Pancreas (tissue), 10 donors: ENCODE measurements around the gene LEKR1. TPM values are rescaled to one million over a fixed set of nuclear protein-coding genes. Genes with fewer than 3 reads are reported as not detected.
A peak's percentile ranks its signal among the peaks of the same experiment; 100 is the strongest.
"Not testable (repeated sequence)": the region's sequence is repeated elsewhere in the genome, so short reads cannot be mapped to it uniquely, and the experiment has no call there.

Experiments used
- ATAC-seq, 4 donors: fragments of 200-7000 bp; cut with Tn5 transposase; one replicate each; pipeline versions ENCODE4 v1.8.0 to v1.9.1; 2020; ENCODE audit warnings: mild to moderate bottlenecking in 4 of 4, moderate library complexity in 4 of 4
- DNase-seq, 6 donors: peaks; one replicate each; pipeline ENCODE4 v3.0.0-alpha.2; 2020
- FAIRE-seq: peaks from 2 replicates; lab custom pipeline; 2012; peaks lifted over from hg19 to GRCh38; lab: Jason Lieb, UNC
- H3K27ac ChIP-seq, 4 donors: fragments of 200-600 bp; sonication (generic); 1 replicate in 3 of 4; 2 replicates in 1 of 4; pipeline versions ENCODE4 v1.5.0 to v1.8.0; 2020
- H3K27me3 ChIP-seq, 4 donors: fragments of 200-600 bp; one replicate each; pipeline ENCODE4 v1.8.0; 2021
- H3K36me3 ChIP-seq, 3 donors: fragments of 200-600 bp; sonication (generic) in 1 of 3; one replicate each; pipeline versions ENCODE4 v1.5.0 to v1.8.0; 2020 to 2021
- H3K4me1 ChIP-seq, 3 donors: fragments of 200-600 bp; one replicate each; pipeline ENCODE4 v1.8.0; 2021
- H3K4me3 ChIP-seq, 4 donors: fragments of 200-600 bp; sonication (generic) in 2 of 4; one replicate each; pipeline versions ENCODE4 v1.5.0 to v1.8.0; 2020 to 2021
- H3K9me3 ChIP-seq, 4 donors: fragments of 200-600 bp; one replicate each; pipeline ENCODE4 v1.8.0; 2021
- WGBS, 2 donors: extraction: QIAGEN DNeasy Blood & Tissue Kit; methylation state at CpG; one replicate each; pipeline ENCODE4 v1.1.7; 2013; 5-methylcytosine and 5-hydroxymethylcytosine counted together
- intact Hi-C, 3 donors: fragments of 100-400 bp; cut with DNase I; formaldehyde crosslinking; loops; one replicate each; pipeline versions ENCODE4 v1.11.1 to v1.14.2; 2022
- polyA plus RNA-seq, 2 donors: library from polyadenylated mRNA; stranded (reverse); fragments of 200-250 nt; gene quantifications; one replicate each; pipeline ENCODE4 v1.2.3, GENCODE V29; 2013
- total RNA-seq, 6 donors: library from RNA; stranded (reverse); fragmentation: NEBNext Ultra II Directional in 4 of 6; extraction: Animal tissue kit (Norgen Biotek cat#: 25700) in 4 of 6; gene quantifications; one replicate each; pipeline versions ENCODE4 v1.2.1 to v1.2.4, GENCODE V29; 2021 to 2023
- TF ChIP-seq, protein P1 (sequence below), 4 donors: fragments of 200-600 bp; sonication (generic) in 3 of 4; IDR thresholded peaks; one replicate each; pipeline versions ENCODE4 v1.5.0 to v1.8.0; 2021; ENCODE audit warnings: antibody characterized with exemption in 4 of 4
- donor health status: healthy with polysubstance abuse.
- donor health status: DM: no; HTN: no; CAD: no; lungs with moderate emphysema.
- donor health status: DM: no; HTN: no; CAD: no.
- donor health status: control.
- donor health status: control.
- donor health status: Bipolar disorder and iron deficiency.
- donor health status: DM: yes; HTN: yes; CAD: no.
- donor health status: DM: no; HTN: no; CAD: no.
- donor health status: DM: no; HTN: no; CAD: no.
- donor health status: DM: yes; HTN: yes; CAD: no.

Gene LEKR1
- total and polyA plus RNA-seq, 8 donors = 0.88 to 2.8 (median 2.0) TPM

DNA sequence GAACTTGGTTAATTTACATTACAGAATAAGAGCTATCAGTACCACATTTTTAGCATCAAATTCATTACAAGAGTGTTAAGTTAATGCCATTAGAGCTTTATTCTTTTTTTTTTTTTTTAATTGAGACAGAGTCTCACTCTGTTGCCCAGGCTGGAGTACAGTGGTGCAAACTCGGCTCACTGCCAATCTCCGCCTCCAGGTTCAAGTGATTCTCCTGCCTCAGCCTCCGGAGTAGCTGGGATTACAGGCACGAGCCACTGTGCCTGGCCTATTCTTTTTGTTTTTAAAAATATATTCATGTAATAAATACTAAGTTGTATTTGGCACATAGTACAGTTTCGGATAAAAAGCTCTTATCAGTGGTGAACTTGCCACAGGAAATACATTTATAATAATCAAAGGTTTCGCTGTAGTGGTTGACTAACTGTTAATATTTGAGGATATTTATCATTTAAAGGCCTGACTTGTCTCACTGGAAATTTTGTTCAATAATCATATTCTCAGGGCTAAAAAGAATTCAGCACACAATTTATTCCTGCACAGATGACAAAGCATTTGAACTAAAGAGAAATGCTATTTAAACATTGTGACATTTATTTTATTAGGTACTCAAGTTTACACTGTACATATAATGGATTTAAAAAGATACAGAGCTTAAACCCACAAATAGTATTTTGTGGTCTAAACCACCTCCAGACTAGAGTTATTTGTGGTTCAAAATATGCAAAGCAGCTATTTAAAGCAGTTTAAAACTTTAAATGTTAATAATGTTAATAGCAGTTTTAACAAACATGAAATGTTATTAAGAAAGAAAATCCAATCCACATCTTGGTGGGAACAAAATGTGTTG lies 6.1 kb upstream of the LEKR1 start:
- peaks cover 16 to 30% (median 22%) of the 10 kb centered on the region in 3 donors for H3K4me1 ChIP-seq
- no peaks in the 10 kb centered on the region for H3K27me3 ChIP-seq
- FAIRE-seq (no peak), ATAC-seq (no peak), DNase-seq (peak in 2 of 6 donors; percentile 28 to 51)
- TF ChIP-seq, protein P1, sequence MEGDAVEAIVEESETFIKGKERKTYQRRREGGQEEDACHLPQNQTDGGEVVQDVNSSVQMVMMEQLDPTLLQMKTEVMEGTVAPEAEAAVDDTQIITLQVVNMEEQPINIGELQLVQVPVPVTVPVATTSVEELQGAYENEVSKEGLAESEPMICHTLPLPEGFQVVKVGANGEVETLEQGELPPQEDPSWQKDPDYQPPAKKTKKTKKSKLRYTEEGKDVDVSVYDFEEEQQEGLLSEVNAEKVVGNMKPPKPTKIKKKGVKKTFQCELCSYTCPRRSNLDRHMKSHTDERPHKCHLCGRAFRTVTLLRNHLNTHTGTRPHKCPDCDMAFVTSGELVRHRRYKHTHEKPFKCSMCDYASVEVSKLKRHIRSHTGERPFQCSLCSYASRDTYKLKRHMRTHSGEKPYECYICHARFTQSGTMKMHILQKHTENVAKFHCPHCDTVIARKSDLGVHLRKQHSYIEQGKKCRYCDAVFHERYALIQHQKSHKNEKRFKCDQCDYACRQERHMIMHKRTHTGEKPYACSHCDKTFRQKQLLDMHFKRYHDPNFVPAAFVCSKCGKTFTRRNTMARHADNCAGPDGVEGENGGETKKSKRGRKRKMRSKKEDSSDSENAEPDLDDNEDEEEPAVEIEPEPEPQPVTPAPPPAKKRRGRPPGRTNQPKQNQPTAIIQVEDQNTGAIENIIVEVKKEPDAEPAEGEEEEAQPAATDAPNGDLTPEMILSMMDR (IDR thresholded peaks at IDR 0.05) = no peak
- WGBS, 2 donors = 25 to 39% methylated on average over 6 of the region's 6 CpGs
- H3K27ac ChIP-seq = peak overlapping the region in 1 of 4 donors; percentile 58
- intact Hi-C loops = loop anchor here in 2 of 3 donors (5.0 to 10.0 kb wide), 2 partner anchors 145 to 317 kb away; partner anchors contain the start of gene TIPARP (in 1 of the 2)
- no peak overlapping the region for H3K4me3 ChIP-seq
- H3K36me3 ChIP-seq = no peaks in the 10 kb centered on the region
- H3K9me3 ChIP-seq = no peaks in the 10 kb centered on the region

DNA sequence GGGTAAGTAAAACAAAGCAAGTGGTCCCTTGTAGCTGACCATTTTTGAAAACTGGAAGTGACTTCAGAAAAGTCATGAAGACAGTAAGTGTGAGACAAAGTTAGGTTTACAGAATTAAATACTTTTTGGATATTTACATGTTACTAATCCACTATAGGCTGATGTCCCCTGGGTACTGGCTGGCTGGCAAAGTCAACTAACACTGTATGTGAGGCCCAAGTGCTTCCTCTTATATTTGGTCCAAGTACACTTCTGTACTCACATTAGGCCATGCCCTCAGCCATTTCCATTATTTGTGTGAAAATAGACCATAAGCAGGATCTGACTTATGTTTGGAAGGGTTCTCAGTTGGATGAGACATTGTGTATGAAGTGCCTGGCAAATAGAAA lies 5.5 kb upstream of the LEKR1 start:
- Histone ChIP-seq H3K36me3 (no peaks in the 10 kb centered on the region), H3K9me3 (no peaks in the 10 kb centered on the region), H3K4me3 (no peak overlapping the region), H3K4me1 (peaks cover 16 to 28% (median 22%) of the 10 kb centered on the region in 3 donors), H3K27me3 (no peaks in the 10 kb centered on the region), H3K27ac (no peak overlapping the region)
- intact Hi-C loops = loop anchor here in 1 of 3 donors (5.0 kb wide), 1 partner anchor 317 kb away; no protein-coding TSS in a partner anchor
- DNase-seq (no peak), ATAC-seq (no peak), FAIRE-seq (no peak)
- TF ChIP-seq, protein P1 (IDR thresholded peaks at IDR 0.05) = no peak

DNA sequence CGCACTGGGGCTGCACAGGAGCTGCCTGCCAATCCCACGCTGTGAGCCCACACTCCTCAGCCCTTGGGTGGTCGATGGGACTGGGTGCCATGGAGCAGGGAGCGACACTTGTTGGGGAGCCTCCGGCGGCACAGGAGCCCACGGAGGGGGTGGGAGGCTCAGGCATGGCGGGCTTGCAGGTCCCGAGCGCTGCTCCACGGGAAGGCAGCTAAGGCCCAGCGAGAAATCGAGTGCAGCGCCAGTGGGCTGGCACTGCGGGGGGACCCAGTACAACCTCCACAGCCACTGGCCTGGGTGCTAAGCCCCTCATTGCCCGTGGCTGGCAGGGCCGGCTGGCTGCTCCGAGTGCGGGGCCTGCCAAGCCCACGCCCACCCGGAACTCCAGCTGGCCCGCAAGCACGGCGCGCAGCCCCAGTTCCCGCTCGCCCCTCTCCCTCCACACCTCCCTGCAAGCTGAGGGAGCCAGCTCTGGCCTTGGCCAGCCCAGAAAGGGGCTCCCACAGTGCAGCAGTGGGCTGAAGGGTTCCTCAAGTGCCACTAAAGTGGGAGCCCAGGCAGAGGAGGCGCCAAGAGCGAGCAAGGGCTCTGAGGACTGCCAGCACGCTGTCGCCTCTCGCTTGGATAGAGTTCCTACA lies 3.4 kb upstream of the LEKR1 start:
- intact Hi-C loops = loop anchor here in 1 of 3 donors (5.0 kb wide), 1 partner anchor 315 kb away; no protein-coding TSS in a partner anchor
- 97 to 98% methylated on average over 30 to 32 of the region's 32 CpGs for WGBS, 2 donors

DNA sequence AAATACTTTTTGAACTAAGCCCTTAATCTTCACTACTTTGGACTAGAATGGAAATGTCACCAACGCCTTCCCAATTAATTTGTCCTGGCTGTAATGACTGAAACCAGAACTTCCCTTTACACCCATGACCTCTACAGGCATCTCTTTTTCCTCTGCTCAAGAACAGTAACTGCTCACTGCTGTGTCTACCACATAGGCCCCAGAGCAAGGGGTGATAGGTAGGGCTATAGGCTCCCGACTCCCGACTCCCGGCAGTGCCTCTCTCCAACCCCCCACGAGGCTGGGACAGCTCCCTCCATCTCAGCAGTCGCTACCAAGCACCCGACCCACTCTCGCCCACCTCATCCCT lies 384 bp upstream of the LEKR1 start:
- TF ChIP-seq, protein P1 (IDR thresholded peaks at IDR 0.05) = no peak
- ATAC-seq = peak; percentile 51 to 76 (median 70)
- H3K27me3 ChIP-seq = no peaks in the 10 kb centered on the region
- no peaks in the 10 kb centered on the region for H3K9me3 ChIP-seq
- peaks cover 0 to 10% (median 0%) of the 10 kb centered on the region in 3 donors for H3K4me1 ChIP-seq
- no peak for DNase-seq
- intact Hi-C loops = no loop called here
- WGBS, 2 donors = 1% methylated on average over 8 of the region's 8 CpGs
- H3K27ac ChIP-seq = peak overlapping the region; percentile 95 to 100 (median 97)
- H3K36me3 ChIP-seq = no peaks in the 10 kb centered on the region
- FAIRE-seq = no peak
- peak overlapping the region; percentile 47 to 72 (median 56) for H3K4me3 ChIP-seq

More for the DNA sequence above, 3.4 kb upstream of the LEKR1 start:
- H3K36me3 ChIP-seq, FAIRE-seq, H3K9me3 ChIP-seq, ATAC-seq, H3K27ac ChIP-seq, H3K27me3 ChIP-seq, H3K4me3 ChIP-seq: not testable (repeated sequence)
- H3K4me1 ChIP-seq = peaks cover 15 to 33% (median 21%) of the 10 kb centered on the region in 3 donors
- peak in 2 of 6 donors; percentile 17 to 64 for DNase-seq
